HG02938 (cell line): ENCODE measurements around the gene TBC1D22A.

Source experiments
- ATAC-seq: cut with Tn5 transposase; IDR thresholded peaks from one replicate; pipeline ENCODE4 v1.9.1; 2021; ENCODE audit warnings: mild to moderate bottlenecking, moderate library complexity; ENCODE audit not compliant: unreplicated experiment

Gene TBC1D22A

GRCh38 chr22:46946383-46946962 lies 184.0 kb downstream of the TBC1D22A start:
- ATAC-seq: no peak

- no peak for ATAC-seq
These were observed 185.2 kb downstream of the TBC1D22A start for GRCh38 chr22:46947516-46948257.

GRCh38 chr22:46948411-46949144 lies 186.1 kb downstream of the TBC1D22A start:
- no peak for ATAC-seq

GRCh38 chr22:46951350-46951749 lies 188.9 kb downstream of the TBC1D22A start:
- ATAC-seq: no peak

DNA sequence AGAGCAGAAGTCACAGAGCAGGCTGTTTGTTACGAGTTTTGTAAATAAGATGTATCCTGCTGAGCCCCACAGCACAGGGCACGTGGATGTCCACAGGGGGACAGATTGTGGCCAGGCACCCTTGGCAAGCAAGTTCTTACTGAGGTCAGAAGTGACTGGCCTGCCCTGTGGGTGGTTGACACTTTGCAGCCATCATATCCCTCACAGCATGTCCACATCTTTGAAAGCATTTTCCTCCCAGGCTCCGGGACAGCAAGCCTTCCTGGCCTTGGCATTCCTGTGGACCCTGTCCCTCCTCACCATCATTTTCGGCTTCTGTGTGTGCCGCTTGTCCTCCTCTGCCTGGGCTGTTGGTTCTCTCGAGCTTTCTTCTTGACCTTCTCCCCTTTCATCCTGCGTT lies 189.5 kb downstream of the TBC1D22A start:
- ATAC-seq: no peak

GRCh38 chr22:46953968-46954765 lies 191.7 kb downstream of the TBC1D22A start:
- ATAC-seq: no peak

DNA sequence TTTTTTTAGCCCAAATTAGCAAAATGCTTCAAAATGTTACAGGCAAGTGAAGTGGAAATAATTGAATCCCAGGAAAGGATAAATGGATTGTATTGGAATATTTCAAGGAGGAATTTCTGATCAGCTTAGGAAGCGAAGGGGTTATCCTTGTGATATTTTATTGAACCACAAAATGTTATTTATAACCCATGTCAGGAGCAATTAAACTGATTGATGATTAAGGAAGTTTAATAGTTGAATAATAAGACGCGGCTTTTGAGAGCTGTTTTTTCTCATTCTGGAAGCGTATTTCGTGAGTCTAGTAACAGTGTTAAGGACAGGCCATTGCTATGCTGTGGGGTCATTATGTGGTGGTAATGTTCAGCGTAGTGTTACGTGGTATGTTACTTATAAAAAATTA lies 192.3 kb downstream of the TBC1D22A start:
- ATAC-seq: no peak

GRCh38 chr22:46956498-46957215 lies 194.2 kb downstream of the TBC1D22A start:
- no peak for ATAC-seq

- ATAC-seq: no peak
These were observed 195.1 kb downstream of the TBC1D22A start for GRCh38 chr22:46957521-46957920.

DNA sequence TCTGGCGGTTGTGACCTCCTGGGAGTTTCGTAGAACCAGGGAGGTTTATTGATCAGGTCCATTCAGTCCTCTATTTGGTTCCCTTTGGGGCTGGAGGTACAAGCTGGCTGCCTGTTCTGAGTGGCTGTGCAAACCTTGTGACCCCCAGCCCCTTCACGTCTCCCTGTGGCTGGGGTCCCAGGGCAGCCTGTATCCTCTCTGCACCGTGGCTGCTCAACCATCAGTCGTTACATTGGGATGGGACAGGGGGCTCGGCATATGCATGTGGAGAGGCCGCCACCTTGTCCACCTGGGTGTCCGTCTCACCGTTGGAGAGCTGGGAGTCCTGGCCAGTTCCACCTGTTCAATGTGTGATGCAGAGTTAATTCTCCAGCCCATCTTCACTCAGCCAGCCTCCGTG lies 195.7 kb downstream of the TBC1D22A start:
- ATAC-seq: no peak

DNA sequence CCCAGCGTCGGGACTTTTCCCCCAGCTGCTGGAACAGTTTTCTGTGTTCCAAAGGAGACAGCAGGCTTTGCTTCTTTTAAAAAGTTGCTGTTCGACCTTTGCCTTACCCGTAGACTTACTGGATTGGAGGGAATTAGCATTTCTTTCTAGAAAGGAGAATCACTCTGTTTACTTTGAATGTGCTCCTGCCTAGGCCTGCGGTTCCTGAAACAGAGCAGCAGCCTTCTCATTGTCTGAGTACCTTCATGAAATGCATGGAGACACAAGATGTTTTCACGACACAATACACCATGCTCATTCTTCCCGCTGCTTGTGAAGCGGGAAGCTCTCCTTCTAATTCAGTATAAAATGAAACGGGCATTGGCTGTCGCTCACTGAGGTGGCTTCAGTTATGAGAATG lies 196.2 kb downstream of the TBC1D22A start:
- ATAC-seq: no peak

DNA sequence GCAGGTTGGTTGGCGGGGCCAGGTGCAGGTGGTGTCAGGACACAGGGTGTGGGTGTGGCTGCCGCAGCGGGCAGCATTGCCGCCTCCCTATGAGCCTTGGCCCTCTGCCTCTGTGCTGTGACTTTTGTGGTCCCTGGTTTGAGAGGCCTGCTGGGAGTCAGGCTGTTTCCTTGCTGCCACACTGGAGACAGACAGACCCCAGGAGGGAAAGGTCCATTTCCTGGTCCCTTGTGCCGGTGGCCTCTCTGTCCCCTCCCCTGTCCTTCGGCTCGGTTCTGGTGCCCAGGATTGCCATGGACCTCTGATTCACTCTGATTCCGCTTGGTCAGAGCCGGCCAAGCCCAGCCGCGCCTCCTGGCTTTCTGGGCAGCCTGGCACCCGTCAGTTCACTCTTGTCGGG lies 196.9 kb downstream of the TBC1D22A start:
- no peak for ATAC-seq

- no peak for ATAC-seq
These were observed 199.3 kb downstream of the TBC1D22A start for GRCh38 chr22:46961591-46962295.

DNA sequence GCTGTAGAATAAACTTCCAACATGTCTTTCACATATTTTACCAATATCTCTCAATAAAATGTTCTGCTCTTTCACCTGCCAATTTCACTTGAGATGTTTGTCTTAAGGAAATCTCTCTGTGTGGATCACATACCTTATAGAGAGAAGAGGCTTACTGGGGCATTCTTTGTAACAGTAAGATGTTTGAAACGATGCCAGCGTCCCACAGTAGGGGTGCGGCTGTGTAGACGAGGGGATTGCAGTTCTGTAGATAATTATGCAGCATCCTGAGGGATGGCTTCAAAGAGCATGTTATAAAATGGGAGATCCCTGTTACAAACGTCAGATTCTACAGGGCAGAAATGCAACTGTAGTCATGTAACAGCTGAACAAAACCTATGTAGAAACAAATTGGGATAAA lies 200.0 kb downstream of the TBC1D22A start:
- ATAC-seq: no peak

DNA sequence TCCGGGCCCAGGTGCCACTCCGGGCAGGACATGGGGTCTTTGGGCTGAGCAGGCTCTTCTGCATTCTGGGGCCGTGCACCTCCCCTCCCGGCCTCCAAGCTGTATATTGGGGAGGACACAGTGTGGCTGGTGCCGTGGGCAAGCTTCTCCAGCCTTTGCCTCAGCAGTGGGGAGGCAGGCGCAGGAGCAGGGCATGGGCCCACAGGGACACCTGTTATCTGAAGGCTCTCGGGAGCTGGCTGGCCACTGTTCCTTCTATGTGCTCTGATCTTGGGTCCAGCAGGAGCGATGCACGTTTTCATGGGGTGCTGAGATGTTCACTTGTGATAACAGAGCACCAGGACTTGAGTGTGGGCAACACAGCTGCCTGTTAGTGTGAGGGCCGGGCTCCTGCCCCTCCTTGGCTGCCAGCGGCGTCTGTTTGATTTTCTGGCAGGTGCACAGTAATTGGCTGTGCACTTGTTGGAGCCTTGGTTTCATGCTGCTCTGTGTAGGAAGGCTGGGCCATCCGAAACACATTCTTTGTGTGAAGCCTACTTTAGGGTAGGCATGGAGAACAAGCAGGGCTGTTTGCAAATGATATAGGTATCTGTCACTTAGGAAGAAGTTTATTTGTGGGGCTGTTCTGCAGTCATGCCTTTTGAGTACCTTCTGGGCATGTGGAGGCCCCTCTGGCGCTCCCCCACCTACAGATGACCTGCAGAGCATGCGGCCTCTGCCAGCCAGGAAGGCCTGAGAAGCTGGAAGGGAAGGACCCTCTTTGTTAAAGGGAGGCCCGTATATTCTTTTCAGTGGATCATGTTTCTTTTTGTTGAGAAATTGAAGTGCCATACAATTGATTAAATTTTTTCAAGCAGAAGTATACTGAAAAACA lies 201.5 kb downstream of the TBC1D22A start:
- ATAC-seq: no peak

DNA sequence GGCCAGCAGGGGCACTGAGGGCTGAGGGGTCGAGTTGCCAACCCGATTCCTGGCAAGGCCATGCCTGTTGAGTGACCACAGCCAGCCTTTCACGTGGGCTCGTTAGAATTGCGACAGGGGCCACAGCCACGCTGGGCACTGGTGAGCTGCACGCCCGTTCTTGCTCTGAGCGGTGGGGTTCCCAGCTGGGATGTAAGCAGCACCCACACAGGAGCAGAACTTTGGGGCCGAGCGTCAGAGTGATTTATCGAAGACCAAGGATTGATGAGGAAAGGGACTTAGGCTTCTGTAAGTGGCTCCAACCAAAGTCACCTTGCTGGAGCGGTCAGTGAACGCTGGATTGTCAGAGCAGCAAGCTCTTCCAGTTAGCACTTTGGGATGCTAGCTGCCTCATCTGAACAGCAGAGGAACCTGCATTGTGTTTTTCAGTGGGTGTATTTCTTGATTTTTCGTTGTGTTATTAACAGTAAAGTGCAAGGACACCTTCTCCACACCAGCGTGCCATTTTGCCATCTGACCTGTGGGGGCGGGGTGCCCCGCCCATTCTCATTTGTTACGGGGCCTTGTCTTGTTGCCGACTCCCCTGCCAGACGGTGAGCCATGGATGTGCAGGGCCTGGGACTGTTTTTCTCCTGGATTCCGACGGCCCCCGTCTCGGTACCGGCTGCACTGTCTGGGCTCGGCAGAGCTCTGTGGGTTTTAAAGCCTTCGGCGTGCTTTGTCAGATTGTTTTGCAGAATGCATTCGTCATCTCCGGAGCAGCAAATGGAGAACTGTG lies 202.5 kb downstream of the TBC1D22A start:
- no peak for ATAC-seq

GRCh38 chr22:46965555-46966494 lies 203.4 kb downstream of the TBC1D22A start:
- ATAC-seq: no peak
